Adrenal gland (tissue), 5 donors: ENCODE results near the gene OGDH.

ENCODE experiments used
- CTCF ChIP-seq, 6 experiments: fragments of 450-650 bp in 4 of 6; fragments of 200-600 bp in 2 of 6; sonication (generic) in 1 of 6; IDR thresholded peaks; 1 replicate in 5 of 6; 2 replicates in 1 of 6; pipeline versions ENCODE4 v1.5.1 to v1.8.0; 2016 to 2021; ENCODE audit warnings: antibody characterized with exemption in 6 of 6, mild to moderate bottlenecking in 2 of 6, moderate library complexity in 1 of 6
- POLR2A ChIP-seq, 2 donors: fragments of 450-650 bp; IDR thresholded peaks; one replicate each; pipeline ENCODE4 v1.6.1; 2017; ENCODE audit warnings: antibody characterized with exemption in 2 of 2, mild to moderate bottlenecking in 2 of 2, moderate library complexity in 1 of 2
- donor health status: DM: no; HTN: no; CAD: no.

- TF ChIP-seq POLR2A (IDR thresholded peaks at IDR 0.05) (no peak), CTCF (IDR thresholded peaks at IDR 0.05) (no peak)
These were observed 60.8 kb downstream of the OGDH start for GRCh38 chr7:44667190-44667589.
